22Rv1 (cell line): Measurements from ENCODE around the gene WDFY4.

Source experiments
- ZFX ChIP-seq: fragments of 450-650 bp; IDR thresholded peaks from 2 replicates; pipeline ENCODE4 v1.6.1; 2017; ENCODE audit warnings: antibody characterized with exemption, borderline replicate concordance
- TF ChIP-seq, protein P1 (sequence below): fragments of 450-650 bp; IDR thresholded peaks from 2 replicates; pipeline ENCODE4 v1.5.1; 2017; ENCODE audit warnings: mild to moderate bottlenecking

GRCh38 chr10:48661441-48661840, 23.2 kb upstream of the WDFY4 start:
- TF ChIP-seq, protein P1, sequence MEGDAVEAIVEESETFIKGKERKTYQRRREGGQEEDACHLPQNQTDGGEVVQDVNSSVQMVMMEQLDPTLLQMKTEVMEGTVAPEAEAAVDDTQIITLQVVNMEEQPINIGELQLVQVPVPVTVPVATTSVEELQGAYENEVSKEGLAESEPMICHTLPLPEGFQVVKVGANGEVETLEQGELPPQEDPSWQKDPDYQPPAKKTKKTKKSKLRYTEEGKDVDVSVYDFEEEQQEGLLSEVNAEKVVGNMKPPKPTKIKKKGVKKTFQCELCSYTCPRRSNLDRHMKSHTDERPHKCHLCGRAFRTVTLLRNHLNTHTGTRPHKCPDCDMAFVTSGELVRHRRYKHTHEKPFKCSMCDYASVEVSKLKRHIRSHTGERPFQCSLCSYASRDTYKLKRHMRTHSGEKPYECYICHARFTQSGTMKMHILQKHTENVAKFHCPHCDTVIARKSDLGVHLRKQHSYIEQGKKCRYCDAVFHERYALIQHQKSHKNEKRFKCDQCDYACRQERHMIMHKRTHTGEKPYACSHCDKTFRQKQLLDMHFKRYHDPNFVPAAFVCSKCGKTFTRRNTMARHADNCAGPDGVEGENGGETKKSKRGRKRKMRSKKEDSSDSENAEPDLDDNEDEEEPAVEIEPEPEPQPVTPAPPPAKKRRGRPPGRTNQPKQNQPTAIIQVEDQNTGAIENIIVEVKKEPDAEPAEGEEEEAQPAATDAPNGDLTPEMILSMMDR, result no peak
- no peak for TF ChIP-seq ZFX
